HCT116 (cell line): ENCODE results near the gene ANKRD23. TPM values are rescaled to one million over a fixed set of nuclear protein-coding genes. Genes with fewer than 3 reads are reported as not detected.

Experiments
- ATAC-seq: fragments of 200-7000 bp; cut with Tn5 transposase; 2 replicates; pipeline ENCODE4 v1.9.1; 2020; ENCODE audit warnings: mild to moderate bottlenecking, moderate library complexity
- BruUV-seq: library from RNA; stranded (reverse); fragments of 400-500 nt; replicated peaks from 2 replicates; lab custom pipeline; 2021; lab: Mats Ljungman, UMichigan
- CTCF ChIA-PET: fragments of 300-600 bp; sonication (Branson Sonifier 250); formaldehyde crosslinking; loops from one replicate; lab custom pipeline; 2021; ENCODE audit warnings: antibody characterized with exemption; lab: Charles Lee
- POLR2A ChIA-PET: fragments of 300-600, 350-600 bp; sonication (Branson Sonifier 250); formaldehyde crosslinking; loops from one replicate; lab custom pipeline; 2021; ENCODE audit warnings: antibody characterized with exemption; lab: Charles Lee
- RAD21 ChIA-PET, 2 experiments: fragments of 300-600 bp; sonication (Branson Sonifier 250); formaldehyde crosslinking; loops; one replicate each; lab custom pipeline; 2023; ENCODE audit warnings: low total read pairs in 2 of 2; ENCODE audit not compliant: uncharacterized antibody in 2 of 2, unreplicated experiment in 2 of 2, low non-redundant PET in 1 of 2; lab: Charles Lee
- DNase-seq: peaks from one replicate; pipeline ENCODE4 v3.0.0-alpha.2; 2010; ENCODE audit warnings: low read depth, low spot score
- H2AFZ ChIP-seq: fragments of 200-600 bp; shearing (Covaris generic), sonication (generic); 2 replicates; pipeline ENCODE4 v1.6.1; 2017; ENCODE audit warnings: low read depth, mixed run types, mixed read lengths, antibody characterized with exemption, low read length; ENCODE audit not compliant: poor library complexity, severe bottlenecking
- H3K27ac ChIP-seq: 2 replicates; pipeline ENCODE4 v1.5.1; 2012; ENCODE audit warnings: low read depth, low read length
- H3K27me3 ChIP-seq: fragments of 200-600 bp; sonication (generic); 2 replicates; pipeline ENCODE4 v1.6.1; 2016; ENCODE audit warnings: mixed run types, low read length, mixed read lengths; ENCODE audit not compliant: insufficient read depth
- H3K36me3 ChIP-seq, 2 experiments: fragments of 200-500 bp in 1 of 2; fragments of 200-600 bp in 1 of 2; sonication (Bioruptor generic) in 1 of 2; sonication (generic) in 1 of 2; 2 replicates each; pipeline versions ENCODE4 v1.5.1 to v1.6.1; 2014 to 2016; ENCODE audit warnings: low read length in 2 of 2, inconsistent platforms in 1 of 2, mixed read lengths in 1 of 2, mixed run types in 1 of 2; ENCODE audit not compliant: insufficient read depth in 2 of 2, control insufficient read depth in 1 of 2
- H3K4me1 ChIP-seq, 2 experiments: fragments of 200-600 bp in 1 of 2; sonication (generic) in 1 of 2; 2 replicates each; pipeline versions ENCODE4 v1.5.1 to v1.6.1; 2012 to 2017; ENCODE audit warnings: low read length in 2 of 2, inconsistent platforms in 1 of 2, mild to moderate bottlenecking in 1 of 2, mixed read lengths in 1 of 2, mixed run types in 1 of 2, moderate library complexity in 1 of 2; ENCODE audit not compliant: insufficient read depth in 2 of 2, control insufficient read depth in 1 of 2
- H3K4me2 ChIP-seq: fragments of 200-600 bp; sonication (generic); 2 replicates; pipeline ENCODE4 v1.6.1; 2017; ENCODE audit warnings: mixed run types, low read length, mixed read lengths
- H3K4me3 ChIP-seq, 2 experiments: fragments of 200-600 bp in 1 of 2; sonication (generic) in 1 of 2; replicated peaks in 1 of 2; 2 replicates each; pipeline ENCODE4 v1.5.1; 2011 to 2016; ENCODE audit warnings: low read length in 2 of 2, control low read depth in 1 of 2, low read depth in 1 of 2, mild to moderate bottlenecking in 1 of 2, mixed read lengths in 1 of 2, mixed run types in 1 of 2
- H3K79me2 ChIP-seq: fragments of 200-600 bp; sonication (generic); 2 replicates; pipeline ENCODE4 v1.6.1; 2017; ENCODE audit warnings: mild to moderate bottlenecking, mixed run types, low read length, moderate library complexity, mixed read lengths; ENCODE audit not compliant: insufficient read depth
- H3K9ac ChIP-seq: fragments of 200-600 bp; sonication (generic); 2 replicates; pipeline ENCODE4 v1.6.1; 2016; ENCODE audit warnings: low read length, mixed read lengths
- H3K9me2 ChIP-seq: fragments of 200-600 bp; sonication (generic), shearing (Covaris generic); 2 replicates; pipeline ENCODE4 v1.6.1; 2017; ENCODE audit warnings: mixed run types, mild to moderate bottlenecking, moderate library complexity; ENCODE audit not compliant: insufficient read depth
- H3K9me3 ChIP-seq, 2 experiments: fragments of 200-500 bp in 1 of 2; fragments of 200-600 bp in 1 of 2; sonication (Bioruptor generic) in 1 of 2; sonication (generic) in 1 of 2; 2 replicates each; pipeline ENCODE4 v1.6.1; 2014 to 2017; ENCODE audit warnings: low read length in 2 of 2, mixed read lengths in 2 of 2, inconsistent platforms in 1 of 2, low read depth in 1 of 2, mild to moderate bottlenecking in 1 of 2, mixed run types in 1 of 2, moderate library complexity in 1 of 2; ENCODE audit not compliant: control insufficient read depth in 1 of 2, insufficient read depth in 1 of 2
- H4K20me1 ChIP-seq: fragments of 200-600 bp; sonication (generic), shearing (Covaris generic); 2 replicates; pipeline ENCODE4 v1.6.1; 2017; ENCODE audit warnings: mixed run types, mild to moderate bottlenecking, moderate library complexity; ENCODE audit not compliant: insufficient read depth
- CBX3 ChIP-seq: IDR thresholded peaks from 2 replicates; pipeline ENCODE4 v1.6.1; 2012; ENCODE audit warnings: low read depth
- CEBPB ChIP-seq: IDR thresholded peaks from 2 replicates; pipeline ENCODE4 v1.6.1; 2012; ENCODE audit warnings: low read depth
- EGR1 ChIP-seq: IDR thresholded peaks from 2 replicates; pipeline ENCODE4 v1.6.1; 2012; ENCODE audit warnings: low read depth
- EZH2 ChIP-seq: fragments of 200-600 bp; sonication (generic); IDR thresholded peaks from 2 replicates; pipeline ENCODE4 v1.6.1; 2017; ENCODE audit warnings: antibody characterized with exemption, mixed run types
- FOSL1 ChIP-seq: IDR thresholded peaks from 2 replicates; pipeline ENCODE4 v1.6.1; 2012; ENCODE audit warnings: low read depth
- JUND ChIP-seq: IDR thresholded peaks from 2 replicates; pipeline ENCODE4 v1.6.1; 2012
- MAX ChIP-seq: IDR thresholded peaks from 2 replicates; pipeline ENCODE4 v1.6.1; 2012
- POLR2A ChIP-seq: IDR thresholded peaks from 2 replicates; pipeline ENCODE4 v1.7.0; 2011; ENCODE audit warnings: borderline replicate concordance; ENCODE audit not compliant: insufficient read depth, insufficient read length; ENCODE audit errors: extremely low read depth
- POLR2AphosphoS5 ChIP-seq: IDR thresholded peaks from 2 replicates; pipeline ENCODE4 v1.6.1; 2011; ENCODE audit warnings: mild to moderate bottlenecking, low read depth, low read length, moderate library complexity
- SRF ChIP-seq: IDR thresholded peaks from 2 replicates; pipeline ENCODE4 v1.6.1; 2012; ENCODE audit warnings: low read depth
- YY1 ChIP-seq: IDR thresholded peaks from 2 replicates; pipeline ENCODE4 v1.6.1; 2011; ENCODE audit warnings: low read length, low read depth, moderate library complexity, mild to moderate bottlenecking; ENCODE audit not compliant: insufficient replicate concordance; ENCODE audit errors: extremely low read depth
- ZFX ChIP-seq: fragments of 450-650 bp; IDR thresholded peaks from 2 replicates; pipeline ENCODE4 v1.6.1; 2017
- ZNF274 ChIP-seq: fragments of 200-500 bp; sonication (Bioruptor generic); IDR thresholded peaks from 2 replicates; pipeline ENCODE4 v1.6.1; 2014; ENCODE audit warnings: mild to moderate bottlenecking, low read depth, low read length, inconsistent platforms
- intact Hi-C: fragments of 100-400 bp; cut with micrococcal nuclease; formaldehyde crosslinking; loops from 2 replicates; pipeline ENCODE4 v1.10.0; 2022
- total RNA-seq: library from RNA; stranded (reverse); gene quantifications from one replicate; pipeline ENCODE4 v1.2.1, GENCODE V29; 2021; ENCODE audit not compliant: unreplicated experiment
- TF ChIP-seq, protein P1 (sequence below): IDR thresholded peaks from 2 replicates; pipeline ENCODE4 v1.6.1; 2012; ENCODE audit warnings: low read depth
- TF ChIP-seq, protein P2 (sequence below): IDR thresholded peaks from 2 replicates; pipeline ENCODE4 v1.6.1; 2011; ENCODE audit warnings: mild to moderate bottlenecking, low read length, moderate library complexity; ENCODE audit not compliant: insufficient replicate concordance; ENCODE audit errors: extremely low read depth
- TF ChIP-seq, protein P3 (sequence below): IDR thresholded peaks from 2 replicates; pipeline ENCODE4 v1.6.1; 2012

ANKRD23 gene
- total RNA-seq, 1 experiment from 2014 or later, result 1.4 TPM

DNA sequence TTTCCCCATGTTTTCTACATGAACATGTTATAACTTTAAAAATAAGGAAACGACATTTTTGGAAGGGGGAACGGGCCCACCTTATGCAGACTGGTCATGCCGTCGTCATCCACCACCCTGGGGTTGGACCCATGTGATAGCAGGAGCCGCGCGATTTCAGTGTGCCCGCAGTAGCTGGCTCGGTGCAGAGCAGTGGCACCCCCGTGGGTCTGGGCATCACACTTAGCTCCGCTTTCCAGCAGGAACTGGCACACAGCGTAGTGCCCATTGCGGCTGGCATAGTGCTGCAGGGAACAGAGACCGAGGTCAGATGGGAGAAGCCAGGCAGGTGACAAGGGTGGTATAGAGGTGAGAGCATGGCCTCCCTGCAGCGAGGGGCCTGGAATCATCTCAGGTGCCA lies 9.5 kb upstream of the ANKRD23 start:
- no peak overlapping the region for H3K9ac ChIP-seq
- H3K4me2 ChIP-seq, result no peak overlapping the region
- no peaks in the 10 kb centered on the region for H3K27me3 ChIP-seq
- H3K9me3 ChIP-seq, result no peaks in the 10 kb centered on the region
- no peaks in the 10 kb centered on the region for H3K9me2 ChIP-seq
- no peak overlapping the region for H3K27ac ChIP-seq
- no peak overlapping the region for H3K4me3 ChIP-seq
- peaks cover 3 to 13% of the 10 kb centered on the region in 2 experiments; a peak in 3 of 4 replicates for H3K4me1 ChIP-seq
- ChIA-PET POLR2A (no interaction called here), CTCF (no interaction called here), RAD21 (no interaction called here)
- no peak for DNase-seq
- BruUV-seq, result no TSS peak
- no peaks in the 10 kb centered on the region for H4K20me1 ChIP-seq
- intact Hi-C loops, result no loop called here
- no peak overlapping the region for H2AFZ ChIP-seq
- TF ChIP-seq EZH2 (no peak), SRF (no peak), JUND (no peak), MAX (no peak), FOSL1 (no peak), CEBPB (no peak)
- TF ChIP-seq, protein P1, sequence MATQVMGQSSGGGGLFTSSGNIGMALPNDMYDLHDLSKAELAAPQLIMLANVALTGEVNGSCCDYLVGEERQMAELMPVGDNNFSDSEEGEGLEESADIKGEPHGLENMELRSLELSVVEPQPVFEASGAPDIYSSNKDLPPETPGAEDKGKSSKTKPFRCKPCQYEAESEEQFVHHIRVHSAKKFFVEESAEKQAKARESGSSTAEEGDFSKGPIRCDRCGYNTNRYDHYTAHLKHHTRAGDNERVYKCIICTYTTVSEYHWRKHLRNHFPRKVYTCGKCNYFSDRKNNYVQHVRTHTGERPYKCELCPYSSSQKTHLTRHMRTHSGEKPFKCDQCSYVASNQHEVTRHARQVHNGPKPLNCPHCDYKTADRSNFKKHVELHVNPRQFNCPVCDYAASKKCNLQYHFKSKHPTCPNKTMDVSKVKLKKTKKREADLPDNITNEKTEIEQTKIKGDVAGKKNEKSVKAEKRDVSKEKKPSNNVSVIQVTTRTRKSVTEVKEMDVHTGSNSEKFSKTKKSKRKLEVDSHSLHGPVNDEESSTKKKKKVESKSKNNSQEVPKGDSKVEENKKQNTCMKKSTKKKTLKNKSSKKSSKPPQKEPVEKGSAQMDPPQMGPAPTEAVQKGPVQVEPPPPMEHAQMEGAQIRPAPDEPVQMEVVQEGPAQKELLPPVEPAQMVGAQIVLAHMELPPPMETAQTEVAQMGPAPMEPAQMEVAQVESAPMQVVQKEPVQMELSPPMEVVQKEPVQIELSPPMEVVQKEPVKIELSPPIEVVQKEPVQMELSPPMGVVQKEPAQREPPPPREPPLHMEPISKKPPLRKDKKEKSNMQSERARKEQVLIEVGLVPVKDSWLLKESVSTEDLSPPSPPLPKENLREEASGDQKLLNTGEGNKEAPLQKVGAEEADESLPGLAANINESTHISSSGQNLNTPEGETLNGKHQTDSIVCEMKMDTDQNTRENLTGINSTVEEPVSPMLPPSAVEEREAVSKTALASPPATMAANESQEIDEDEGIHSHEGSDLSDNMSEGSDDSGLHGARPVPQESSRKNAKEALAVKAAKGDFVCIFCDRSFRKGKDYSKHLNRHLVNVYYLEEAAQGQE, result no peak
- peaks cover 13 to 16% of the 10 kb centered on the region in 2 experiments; a peak in 3 of 4 replicates for H3K36me3 ChIP-seq
- peaks cover 30% of the 10 kb centered on the region for H3K79me2 ChIP-seq
- no peak for ATAC-seq

DNA sequence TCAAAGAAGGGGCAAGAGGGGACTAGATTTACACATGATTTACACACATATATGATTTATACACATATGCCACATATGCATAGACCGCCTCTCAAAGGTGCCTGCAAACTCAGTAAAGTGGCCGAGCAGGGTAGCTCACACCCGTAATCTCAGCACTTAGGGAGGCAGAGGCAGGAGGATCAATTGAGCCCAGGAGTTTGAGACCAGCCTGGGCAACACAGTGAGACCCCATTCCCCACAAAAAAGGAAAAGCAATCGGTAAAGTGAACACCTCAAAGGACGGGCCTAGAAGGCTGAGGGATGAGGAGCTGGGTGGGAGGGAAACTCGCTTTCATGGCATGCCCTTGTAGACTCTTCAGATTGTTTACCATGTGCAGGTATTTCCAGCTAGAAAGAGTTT lies 8.8 kb upstream of the ANKRD23 start:
- ATAC-seq (no peak), DNase-seq (no peak)
- H3K9me3 ChIP-seq, result no peaks in the 10 kb centered on the region
- H3K4me1 ChIP-seq, result peaks cover 3 to 13% of the 10 kb centered on the region in 2 experiments; a peak in 3 of 4 replicates
- H3K9ac ChIP-seq, result no peak overlapping the region
- BruUV-seq, result no TSS peak
- H3K4me3 ChIP-seq, result no peak overlapping the region
- no peak overlapping the region for H3K4me2 ChIP-seq
- ChIA-PET CTCF (no interaction called here), POLR2A (no interaction called here), RAD21 (no interaction called here)
- no peaks in the 10 kb centered on the region for H3K9me2 ChIP-seq
- no peak overlapping the region for H3K27ac ChIP-seq
- peaks cover 16 to 19% of the 10 kb centered on the region in 2 experiments; a peak in 3 of 4 replicates for H3K36me3 ChIP-seq
- H2AFZ ChIP-seq, result no peak overlapping the region
- H3K79me2 ChIP-seq, result peaks cover 30% of the 10 kb centered on the region
- no peaks in the 10 kb centered on the region for H3K27me3 ChIP-seq
- intact Hi-C loops, result no loop called here
- H4K20me1 ChIP-seq, result no peaks in the 10 kb centered on the region
- TF ChIP-seq POLR2AphosphoS5 (no peak), JUND (no peak), CBX3 (no peak), EGR1 (no peak), YY1 (no peak), POLR2A (no peak), MAX (no peak), ZFX (no peak), CEBPB (no peak), ZNF274 (no peak), EZH2 (no peak)
- TF ChIP-seq, protein P2, sequence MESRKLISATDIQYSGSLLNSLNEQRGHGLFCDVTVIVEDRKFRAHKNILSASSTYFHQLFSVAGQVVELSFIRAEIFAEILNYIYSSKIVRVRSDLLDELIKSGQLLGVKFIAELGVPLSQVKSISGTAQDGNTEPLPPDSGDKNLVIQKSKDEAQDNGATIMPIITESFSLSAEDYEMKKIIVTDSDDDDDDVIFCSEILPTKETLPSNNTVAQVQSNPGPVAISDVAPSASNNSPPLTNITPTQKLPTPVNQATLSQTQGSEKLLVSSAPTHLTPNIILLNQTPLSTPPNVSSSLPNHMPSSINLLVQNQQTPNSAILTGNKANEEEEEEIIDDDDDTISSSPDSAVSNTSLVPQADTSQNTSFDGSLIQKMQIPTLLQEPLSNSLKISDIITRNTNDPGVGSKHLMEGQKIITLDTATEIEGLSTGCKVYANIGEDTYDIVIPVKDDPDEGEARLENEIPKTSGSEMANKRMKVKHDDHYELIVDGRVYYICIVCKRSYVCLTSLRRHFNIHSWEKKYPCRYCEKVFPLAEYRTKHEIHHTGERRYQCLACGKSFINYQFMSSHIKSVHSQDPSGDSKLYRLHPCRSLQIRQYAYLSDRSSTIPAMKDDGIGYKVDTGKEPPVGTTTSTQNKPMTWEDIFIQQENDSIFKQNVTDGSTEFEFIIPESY, result no peak
- TF ChIP-seq, protein P3, sequence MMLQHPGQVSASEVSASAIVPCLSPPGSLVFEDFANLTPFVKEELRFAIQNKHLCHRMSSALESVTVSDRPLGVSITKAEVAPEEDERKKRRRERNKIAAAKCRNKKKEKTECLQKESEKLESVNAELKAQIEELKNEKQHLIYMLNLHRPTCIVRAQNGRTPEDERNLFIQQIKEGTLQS, result no peak
